H1 (cell line): ENCODE measurements around the gene TGFA. TPM values are rescaled to one million over a fixed set of nuclear protein-coding genes. Genes with fewer than 3 reads are reported as not detected.

Experiments
- CTCF ChIA-PET: fragments of 300-600 bp; sonication (Branson Sonifier 250); formaldehyde crosslinking; loops from one replicate; lab custom pipeline; 2021; ENCODE audit not compliant: partially characterized antibody; lab: Charles Lee
- POLR2A ChIA-PET: fragments of 300-600 bp; sonication (Branson Sonifier 250); formaldehyde crosslinking; loops from one replicate; lab custom pipeline; 2021; ENCODE audit warnings: inconsistent platforms; ENCODE audit not compliant: partially characterized antibody; lab: Charles Lee
- DNase-seq, 2 experiments: peaks; one replicate each; pipeline versions ENCODE4 v3.0.0 to v3.0.0-alpha.2; 2010 to 2022; ENCODE audit warnings: low spot score in 2 of 2, low read depth in 1 of 2, mixed read lengths in 1 of 2
- FAIRE-seq: peaks from 2 replicates; lab custom pipeline; 2011; peaks lifted over from hg19 to GRCh38; lab: Jason Lieb, UNC
- H2AFZ ChIP-seq: 2 replicates; pipeline ENCODE4 v1.8.1; 2012; ENCODE audit warnings: low read length, inconsistent platforms
- H2AK5ac ChIP-seq: 2 replicates; pipeline ENCODE4 v1.6.1; 2013; ENCODE audit warnings: low read depth, low read length
- H2BK120ac ChIP-seq: replicated peaks from 2 replicates; pipeline ENCODE3; 2013; ENCODE audit warnings: low read depth, low read length, inconsistent platforms
- H2BK12ac ChIP-seq: 2 replicates; pipeline ENCODE4 v1.6.1; 2013; ENCODE audit warnings: low read depth, low read length
- H2BK15ac ChIP-seq: 2 replicates; pipeline ENCODE4 v1.6.1; 2013; ENCODE audit warnings: low read length
- H2BK20ac ChIP-seq: 2 replicates; pipeline ENCODE4 v1.6.1; 2013; ENCODE audit warnings: low read length
- H2BK5ac ChIP-seq: 2 replicates; pipeline ENCODE4 v1.6.1; 2013; ENCODE audit warnings: low read depth, low read length
- H3K14ac ChIP-seq: 2 replicates; pipeline ENCODE4 v1.6.1; 2013; ENCODE audit warnings: inconsistent platforms; ENCODE audit not compliant: insufficient read length
- H3K18ac ChIP-seq: 2 replicates; pipeline ENCODE4 v1.6.1; 2013; ENCODE audit warnings: low read length; ENCODE audit errors: extremely low read depth
- H3K23ac ChIP-seq: 2 replicates; pipeline ENCODE4 v1.6.1; 2013; ENCODE audit warnings: inconsistent platforms; ENCODE audit not compliant: insufficient read length
- H3K23me2 ChIP-seq: 2 replicates; pipeline ENCODE4 v1.6.1; 2013; ENCODE audit warnings: low read depth, low read length
- H3K27ac ChIP-seq: 2 replicates; pipeline ENCODE4 v1.6.1; 2011; ENCODE audit warnings: low read depth, low read length, inconsistent platforms
- H3K27me3 ChIP-seq, 4 experiments: replicated peaks in 1 of 4; 1 replicate in 1 of 4; 2 replicates in 3 of 4; pipeline versions ENCODE4 v1.6.1 to v1.8.1; 2011 to 2013; ENCODE audit warnings: low read length in 3 of 4, mild to moderate bottlenecking in 3 of 4, inconsistent platforms in 2 of 4, mixed read lengths in 2 of 4, moderate library complexity in 1 of 4; ENCODE audit not compliant: control insufficient read depth in 3 of 4, insufficient read depth in 3 of 4; ENCODE audit errors: extremely low read depth in 1 of 4
- H3K36me3 ChIP-seq, 4 experiments: 2 replicates each; pipeline versions ENCODE4 v1.6.1 to v1.8.1; 2011 to 2013; ENCODE audit warnings: mild to moderate bottlenecking in 4 of 4, low read length in 3 of 4, moderate library complexity in 2 of 4, control low read depth in 1 of 4, inconsistent platforms in 1 of 4; ENCODE audit not compliant: insufficient read depth in 4 of 4, control insufficient read depth in 2 of 4
- H3K4ac ChIP-seq: replicated peaks from 2 replicates; pipeline ENCODE3; 2013; ENCODE audit warnings: low read length, low read depth, mixed read lengths, inconsistent platforms; ENCODE audit not compliant: insufficient read length
- H3K4me1 ChIP-seq, 4 experiments: replicated peaks in 1 of 4; 1 replicate in 1 of 4; 2 replicates in 3 of 4; pipeline versions ENCODE4 v1.6.1 to v1.8.1; 2011 to 2013; ENCODE audit warnings: low read length in 3 of 4, inconsistent platforms in 2 of 4, mixed read lengths in 1 of 4; ENCODE audit not compliant: insufficient read depth in 4 of 4, control insufficient read depth in 3 of 4
- H3K4me2 ChIP-seq, 2 experiments: 2 replicates each; pipeline versions ENCODE4 v1.6.1 to v1.8.1; 2011 to 2013; ENCODE audit warnings: low read depth in 2 of 2, low read length in 2 of 2, control low read depth in 1 of 2, inconsistent platforms in 1 of 2, mild to moderate bottlenecking in 1 of 2; ENCODE audit not compliant: insufficient read depth in 1 of 2
- H3K4me3 ChIP-seq, 4 experiments: fragments of 200-600, 300-600 bp in 1 of 4; sonication (generic), shearing (Covaris generic), sonication (Bioruptor Twin) in 1 of 4; 2 replicates each; pipeline versions ENCODE4 v1.5.1 to v1.8.1; 2011 to 2016; ENCODE audit warnings: low read length in 4 of 4, low read depth in 3 of 4, control low read depth in 2 of 4, inconsistent platforms in 2 of 4, mild to moderate bottlenecking in 2 of 4, mixed read lengths in 1 of 4, moderate library complexity in 1 of 4; ENCODE audit not compliant: insufficient read depth in 2 of 4; ENCODE audit errors: extremely low read depth in 1 of 4
- H3K56ac ChIP-seq: replicated peaks from 2 replicates; pipeline ENCODE3; 2013; ENCODE audit warnings: low read depth, mild to moderate bottlenecking, mixed read lengths, low read length, inconsistent platforms; ENCODE audit not compliant: insufficient read length
- H3K79me1 ChIP-seq: 2 replicates; pipeline ENCODE4 v1.6.1; 2013; ENCODE audit warnings: low read depth, low read length, control low read depth
- H3K79me2 ChIP-seq, 2 experiments: 2 replicates each; pipeline versions ENCODE4 v1.6.1 to v1.8.1; 2012 to 2013; ENCODE audit warnings: low read length in 2 of 2, mild to moderate bottlenecking in 2 of 2, inconsistent platforms in 1 of 2; ENCODE audit not compliant: insufficient read depth in 2 of 2, control insufficient read depth in 1 of 2
- H3K9ac ChIP-seq, 4 experiments: replicated peaks in 1 of 4; 1 replicate in 1 of 4; 2 replicates in 3 of 4; pipeline versions ENCODE4 v1.6.1 to v1.8.1; 2011 to 2013; ENCODE audit warnings: low read depth in 3 of 4, low read length in 3 of 4, control low read depth in 2 of 4, mild to moderate bottlenecking in 2 of 4, moderate library complexity in 2 of 4, inconsistent platforms in 1 of 4; ENCODE audit errors: extremely low read depth in 1 of 4
- H3K9me3 ChIP-seq, 2 experiments: 2 replicates each; pipeline versions ENCODE4 v1.6.1 to v1.8.1; 2012 to 2013; ENCODE audit warnings: mild to moderate bottlenecking in 2 of 2, moderate library complexity in 2 of 2, control low read depth in 1 of 2, inconsistent platforms in 1 of 2, low read depth in 1 of 2, low read length in 1 of 2, mixed read lengths in 1 of 2; ENCODE audit not compliant: insufficient read depth in 2 of 2
- H4K20me1 ChIP-seq, 2 experiments: replicated peaks in 1 of 2; 2 replicates each; pipeline versions ENCODE3 to v1.8.1; 2011 to 2013; ENCODE audit warnings: inconsistent platforms in 2 of 2, low read length in 2 of 2, mild to moderate bottlenecking in 1 of 2; ENCODE audit not compliant: insufficient read depth in 2 of 2, control insufficient read depth in 1 of 2
- H4K5ac ChIP-seq: 2 replicates; pipeline ENCODE4 v1.6.1; 2013; ENCODE audit warnings: low read length, low read depth, mixed read lengths, inconsistent platforms; ENCODE audit not compliant: insufficient read length
- H4K8ac ChIP-seq: 2 replicates; pipeline ENCODE4 v1.8.0; 2013; ENCODE audit warnings: mild to moderate bottlenecking, moderate library complexity, low read length, inconsistent platforms; ENCODE audit not compliant: insufficient read depth; ENCODE audit errors: extremely low read depth
- H4K91ac ChIP-seq: replicated peaks from 2 replicates; pipeline ENCODE3; 2013; ENCODE audit warnings: low read length, mixed read lengths, inconsistent platforms; ENCODE audit not compliant: insufficient read length
- EZH2 ChIP-seq: fragments of 200-600 bp; sonication (generic); IDR thresholded peaks from 2 replicates; pipeline ENCODE4 v1.7.1; 2012; ENCODE audit warnings: low read depth, mild to moderate bottlenecking, moderate library complexity, low read length, inconsistent platforms; ENCODE audit not compliant: severe bottlenecking
- JUND ChIP-seq: IDR thresholded peaks from 2 replicates; pipeline ENCODE4 v1.6.1; 2011; ENCODE audit warnings: mild to moderate bottlenecking, improper control_type of control experiment, low read length
- KDM1A ChIP-seq: fragments of 200-600, 300-600 bp; sonication (generic); IDR thresholded peaks from 2 replicates; pipeline ENCODE4 v1.7.1; 2016; ENCODE audit warnings: mild to moderate bottlenecking, low read length, borderline replicate concordance
- WGBS, 2 experiments: shearing (Covaris generic) in 1 of 2; methylation state at CpG; one replicate each; pipeline versions ENCODE4 v1.1.6 to v1.1.7; 2013 to 2015; ENCODE audit warnings: low lambda C conversion rate in 2 of 2, mixed read lengths in 2 of 2, inconsistent platforms in 1 of 2, low coverage in 1 of 2, missing lambda C conversion rate in 1 of 2; ENCODE audit not compliant: insufficient replicate concordance in 2 of 2, insufficient coverage in 1 of 2, insufficient read length in 1 of 2; ENCODE audit errors: extremely low coverage in 1 of 2, missing lambda C conversion rate in 1 of 2; 5-methylcytosine and 5-hydroxymethylcytosine counted together
- polyA plus RNA-seq, 7 experiments: library from polyadenylated mRNA; depleted of rRNA in 3 of 7; stranded (reverse) in 5 of 7; unstranded in 2 of 7; fragments of >200 nt in 5 of 7; fragments of 200-250 nt in 2 of 7; gene quantifications; 1 replicate in 5 of 7; 2 replicates in 1 of 7; 4 replicates in 1 of 7; pipeline versions ENCODE4 v1.2.1 to v1.2.3, GENCODE V29; 2011 to 2013; ENCODE audit warnings: missing spikeins in 2 of 7, mixed read lengths in 2 of 7
- total RNA-seq: library from RNA; stranded (reverse); fragmentation: NEBNext Ultra II Directional; extraction: Animal tissue kit (Norgen Biotek cat#: 25700); gene quantifications from 2 replicates; pipeline ENCODE4 v1.2.1, GENCODE V29; 2021

The TGFA gene
- total and polyA plus RNA-seq, 2 of the 8 experiments (the other 6 are each of a cell fraction or from before 2014, with no cell fraction given) = 1.8 to 3.7 TPM

GRCh38 chr2:70519453-70519852 is 34.2 kb downstream of the TGFA start:
- Histone ChIP-seq H3K9ac (no peak overlapping the region), H3K23ac (no peak overlapping the region), H3K36me3 (no peaks in the 10 kb centered on the region), H3K14ac (no peak overlapping the region), H3K23me2 (no peaks in the 10 kb centered on the region; the same call in 1 of the 2 replicates), H3K56ac (no peak overlapping the region), H2BK15ac (no peak overlapping the region), H2BK5ac (no peak overlapping the region), H3K4me2 (no peak overlapping the region), H2BK20ac (no peak overlapping the region), H3K18ac (no peak overlapping the region), H2AFZ (no peak overlapping the region), H3K9me3 (no peaks in the 10 kb centered on the region), H4K20me1 (no peaks in the 10 kb centered on the region), H3K4ac (no peak overlapping the region), H3K4me1 (peaks cover 0 to 12% (median 5%) of the 10 kb centered on the region in 4 experiments; a peak in 5 of 7 replicates), H2BK12ac (no peak overlapping the region), H3K27me3 (no peaks in the 10 kb centered on the region), H2AK5ac (no peak overlapping the region), H4K91ac (no peak overlapping the region), H3K27ac (no peak overlapping the region), H4K5ac (no peak overlapping the region), H2BK120ac (no peak overlapping the region), H3K79me1 (no peaks in the 10 kb centered on the region), H4K8ac (no peak overlapping the region), H3K4me3 (no peak overlapping the region), H3K79me2 (no peaks in the 10 kb centered on the region)
- TF ChIP-seq JUND (no peak), KDM1A (no peak), EZH2 (no peak)
- 93% methylated on average over 2 of the region's 2 CpGs; no CpG with 5 or more reads in 1 of the 2 experiments for WGBS, 2 experiments
- DNase-seq = peak in 1 of 2 experiments; percentile 2
- CTCF ChIA-PET = no interaction called here
- POLR2A ChIA-PET = no interaction called here
- no peak for FAIRE-seq
